H9 (cell line): Measurements from ENCODE around the gene NSUN2. TPM values are rescaled to one million over a fixed set of nuclear protein-coding genes. Genes with fewer than 3 reads are reported as not detected.

ENCODE experiments used
- DNase-seq: peaks from one replicate; pipeline ENCODE4 v3.0.0-alpha.2; 2017
- H2AFZ ChIP-seq: one replicate; pipeline ENCODE4 v1.6.1; 2013; ENCODE audit warnings: mild to moderate bottlenecking, low read length, control low read depth, moderate library complexity
- H2AK5ac ChIP-seq: 2 replicates; pipeline ENCODE4 v1.6.1; 2013; ENCODE audit warnings: low read length, control low read depth, mixed read lengths; ENCODE audit not compliant: insufficient read length
- H2BK120ac ChIP-seq: one replicate; pipeline ENCODE4 v1.6.1; 2013; ENCODE audit warnings: low read depth, mild to moderate bottlenecking, low read length, control low read depth, inconsistent platforms; ENCODE audit not compliant: poor library complexity, severe bottlenecking
- H2BK12ac ChIP-seq: 2 replicates; pipeline ENCODE4 v1.6.1; 2013; ENCODE audit warnings: low read length, control low read depth, mixed read lengths, low read depth; ENCODE audit not compliant: insufficient read length
- H2BK15ac ChIP-seq: 2 replicates; pipeline ENCODE4 v1.6.1; 2013; ENCODE audit warnings: low read depth, low read length, control low read depth
- H2BK20ac ChIP-seq: one replicate; pipeline ENCODE4 v1.6.1; 2013; ENCODE audit warnings: low read depth, mild to moderate bottlenecking, low read length, control low read depth, inconsistent platforms; ENCODE audit not compliant: poor library complexity, severe bottlenecking
- H2BK5ac ChIP-seq: 2 replicates; pipeline ENCODE4 v1.6.1; 2013; ENCODE audit warnings: low read length, control low read depth, mixed read lengths; ENCODE audit not compliant: insufficient read length
- H3K14ac ChIP-seq: 2 replicates; pipeline ENCODE4 v1.6.1; 2013; ENCODE audit warnings: low read length, control low read depth; ENCODE audit not compliant: insufficient read depth
- H3K18ac ChIP-seq: 2 replicates; pipeline ENCODE4 v1.6.1; 2013; ENCODE audit warnings: low read depth, mild to moderate bottlenecking, mixed read lengths, low read length, control low read depth; ENCODE audit not compliant: insufficient read length
- H3K23ac ChIP-seq: 2 replicates; pipeline ENCODE4 v1.6.1; 2013; ENCODE audit warnings: low read length, control low read depth, mixed read lengths, low read depth; ENCODE audit not compliant: insufficient read length
- H3K23me2 ChIP-seq: 2 replicates; pipeline ENCODE4 v1.6.1; 2013; ENCODE audit warnings: low read depth, mild to moderate bottlenecking, mixed read lengths, low read length, control low read depth; ENCODE audit not compliant: insufficient read length, poor library complexity, severe bottlenecking
- H3K27ac ChIP-seq: 2 replicates; pipeline ENCODE4 v1.5.1; 2013; ENCODE audit warnings: low read length, control low read depth, mixed read lengths, low read depth; ENCODE audit not compliant: insufficient read length
- H3K27me3 ChIP-seq: 2 replicates; pipeline ENCODE4 v1.6.1; 2013; ENCODE audit warnings: low read length, control low read depth, inconsistent platforms; ENCODE audit not compliant: insufficient read depth
- H3K4ac ChIP-seq: 2 replicates; pipeline ENCODE4 v1.6.1; 2013; ENCODE audit warnings: low read depth, mild to moderate bottlenecking, control low read depth, inconsistent platforms, low read length, moderate library complexity
- H3K4me1 ChIP-seq: 2 replicates; pipeline ENCODE4 v1.6.1; 2013; ENCODE audit warnings: low read length, control low read depth, inconsistent platforms; ENCODE audit not compliant: insufficient read depth
- H3K4me2 ChIP-seq: 2 replicates; pipeline ENCODE4 v1.6.1; 2013; ENCODE audit warnings: low read length, control low read depth, mixed read lengths; ENCODE audit not compliant: insufficient read length, insufficient read depth
- H3K56ac ChIP-seq: 2 replicates; pipeline ENCODE4 v1.6.1; 2013; ENCODE audit warnings: low read depth, mild to moderate bottlenecking, mixed read lengths, low read length, control low read depth; ENCODE audit not compliant: insufficient read length
- H3K79me1 ChIP-seq: 2 replicates; pipeline ENCODE4 v1.6.1; 2013; ENCODE audit warnings: low read depth, mild to moderate bottlenecking, moderate library complexity, low read length, control low read depth, inconsistent platforms; ENCODE audit not compliant: insufficient read depth, poor library complexity, severe bottlenecking
- H3K79me2 ChIP-seq: 2 replicates; pipeline ENCODE4 v1.6.1; 2013; ENCODE audit warnings: low read length, control low read depth, inconsistent platforms; ENCODE audit not compliant: insufficient read depth
- H3K9ac ChIP-seq: 2 replicates; pipeline ENCODE4 v1.6.1; 2013; ENCODE audit warnings: low read length, control low read depth, mixed read lengths; ENCODE audit not compliant: insufficient read length; ENCODE audit errors: extremely low read depth
- H3K9me3 ChIP-seq: one replicate; pipeline ENCODE4 v1.6.1; 2013; ENCODE audit warnings: low read depth, low read length, inconsistent platforms; ENCODE audit not compliant: control insufficient read depth
- H3T11ph ChIP-seq: one replicate; pipeline ENCODE4 v1.6.1; 2013; ENCODE audit warnings: mild to moderate bottlenecking, low read length, control low read depth, inconsistent platforms
- H4K20me1 ChIP-seq: one replicate; pipeline ENCODE4 v1.6.1; 2013; ENCODE audit not compliant: control insufficient read depth, insufficient read length, insufficient read depth
- H4K5ac ChIP-seq: 2 replicates; pipeline ENCODE4 v1.6.1; 2013; ENCODE audit warnings: low read depth, mild to moderate bottlenecking, mixed read lengths, low read length, control low read depth; ENCODE audit not compliant: insufficient read length
- H4K8ac ChIP-seq: replicated peaks from 2 replicates; pipeline ENCODE4 v1.6.1; 2013; ENCODE audit warnings: low read length, control low read depth, mixed read lengths, low read depth; ENCODE audit not compliant: insufficient read length
- H4K91ac ChIP-seq: 2 replicates; pipeline ENCODE4 v1.6.1; 2013; ENCODE audit warnings: low read depth, mild to moderate bottlenecking, moderate library complexity, mixed read lengths, low read length, control low read depth; ENCODE audit not compliant: insufficient read length
- H3K27ac Mint-ChIP-seq, 3 experiments: 2 replicates in 2 of 3; 3 replicates in 1 of 3; pipeline ENCODE4 v1.8.0; 2020 to 2021; ENCODE audit warnings: mixed read lengths in 3 of 3, mild to moderate bottlenecking in 1 of 3, moderate library complexity in 1 of 3
- H3K27me3 Mint-ChIP-seq: 2 replicates; pipeline ENCODE4 v1.8.0; 2021; ENCODE audit warnings: low read depth, mild to moderate bottlenecking, moderate library complexity, mixed read lengths
- H3K36me3 Mint-ChIP-seq, 3 experiments: 2 replicates in 2 of 3; 3 replicates in 1 of 3; pipeline ENCODE4 v1.8.0; 2020 to 2021; ENCODE audit warnings: low read depth in 3 of 3, mixed read lengths in 3 of 3; ENCODE audit not compliant: insufficient read depth in 1 of 3
- H3K4me1 Mint-ChIP-seq, 2 experiments: 2 replicates each; pipeline ENCODE4 v1.8.0; 2020; ENCODE audit warnings: mixed read lengths in 2 of 2
- H3K4me3 Mint-ChIP-seq, 2 experiments: 2 replicates in 1 of 2; 3 replicates in 1 of 2; pipeline ENCODE4 v1.8.0; 2020 to 2021; ENCODE audit warnings: mild to moderate bottlenecking in 2 of 2, mixed read lengths in 2 of 2, moderate library complexity in 1 of 2
- H3K9me3 Mint-ChIP-seq, 2 experiments: 2 replicates in 1 of 2; 3 replicates in 1 of 2; pipeline ENCODE4 v1.8.0; 2020; ENCODE audit warnings: mild to moderate bottlenecking in 2 of 2, mixed read lengths in 2 of 2, moderate library complexity in 1 of 2
- WGBS: extraction: QIAGEN DNeasy Blood & Tissue Kit; methylation state at CpG from one replicate; pipeline ENCODE4 v1.1.7; 2013; ENCODE audit warnings: missing lambda C conversion rate, low lambda C conversion rate, mixed read lengths; ENCODE audit not compliant: insufficient read length; ENCODE audit errors: extremely low coverage; 5-methylcytosine and 5-hydroxymethylcytosine counted together
- total RNA-seq: library from RNA; stranded (reverse); gene quantifications from 2 replicates; pipeline ENCODE4 v1.2.1, GENCODE V29; 2021
- TF ChIP-seq, protein P1 (sequence below): fragments of 200-600 bp; sonication (generic); conservative IDR thresholded peaks from 3 replicates; pipeline ENCODE4 v1.8.0; 2021; ENCODE audit warnings: antibody characterized with exemption, mild to moderate bottlenecking

Gene NSUN2
- total RNA-seq, 1 experiment from 2014 or later: 115 TPM

DNA sequence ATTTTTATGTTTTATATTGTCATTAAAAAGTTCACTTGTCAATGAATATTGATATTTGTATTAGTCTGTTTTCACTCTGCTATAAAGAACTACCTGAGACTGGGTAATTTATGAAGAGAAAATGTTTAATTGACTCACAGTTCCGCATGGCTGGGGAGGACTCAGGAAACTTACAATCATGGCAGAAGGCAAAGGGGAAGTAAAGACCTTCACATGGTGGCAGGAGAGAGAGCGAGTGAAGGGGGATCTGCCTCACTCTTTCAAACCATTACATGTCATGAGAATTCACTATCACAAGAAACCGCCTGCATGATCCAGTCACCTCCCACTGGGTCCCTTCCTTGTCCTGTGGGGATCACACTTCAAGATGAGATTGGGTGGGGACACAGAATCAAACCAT is 27.8 kb upstream of the NSUN2 start:
- Histone ChIP-seq H2BK20ac (no peak overlapping the region), H3T11ph (no peak overlapping the region), H2BK15ac (no peak overlapping the region), H2BK120ac (no peak overlapping the region), H3K4me1 (peaks cover 3% of the 10 kb centered on the region; the same call in 1 of the 2 replicates), H3K27ac (no peak overlapping the region), H4K8ac (no peak overlapping the region), H3K4ac (no peak overlapping the region), H2BK12ac (no peak overlapping the region), H2BK5ac (no peak overlapping the region), H4K20me1 (no peaks in the 10 kb centered on the region), H4K5ac (no peak overlapping the region), H3K4me2 (no peak overlapping the region), H3K56ac (no peak overlapping the region), H2AK5ac (no peak overlapping the region), H3K79me2 (no peaks in the 10 kb centered on the region), H3K18ac (no peak overlapping the region), H3K14ac (no peak overlapping the region), H3K27me3 (no peaks in the 10 kb centered on the region), H3K23me2 (no peaks in the 10 kb centered on the region), H3K9ac (no peak overlapping the region), H3K79me1 (no peaks in the 10 kb centered on the region), H3K23ac (no peak overlapping the region), H3K9me3 (no peaks in the 10 kb centered on the region), H2AFZ (no peak overlapping the region), H4K91ac (no peak overlapping the region)
- Mint-ChIP-seq H3K4me3 (no peak overlapping the region), H3K27me3 (no peaks in the 10 kb centered on the region), H3K36me3 (peaks cover 25 to 41% (median 27%) of the 10 kb centered on the region in 3 experiments), H3K4me1 (peaks cover 3 to 4% of the 10 kb centered on the region in 2 experiments; a peak in 3 of 4 replicates), H3K9me3 (peaks cover 0 to 2% of the 10 kb centered on the region in 2 experiments; a peak in 1 of 5 replicates), H3K27ac (no peak overlapping the region; a peak in 2 of 7 replicates)
- TF ChIP-seq, protein P1, sequence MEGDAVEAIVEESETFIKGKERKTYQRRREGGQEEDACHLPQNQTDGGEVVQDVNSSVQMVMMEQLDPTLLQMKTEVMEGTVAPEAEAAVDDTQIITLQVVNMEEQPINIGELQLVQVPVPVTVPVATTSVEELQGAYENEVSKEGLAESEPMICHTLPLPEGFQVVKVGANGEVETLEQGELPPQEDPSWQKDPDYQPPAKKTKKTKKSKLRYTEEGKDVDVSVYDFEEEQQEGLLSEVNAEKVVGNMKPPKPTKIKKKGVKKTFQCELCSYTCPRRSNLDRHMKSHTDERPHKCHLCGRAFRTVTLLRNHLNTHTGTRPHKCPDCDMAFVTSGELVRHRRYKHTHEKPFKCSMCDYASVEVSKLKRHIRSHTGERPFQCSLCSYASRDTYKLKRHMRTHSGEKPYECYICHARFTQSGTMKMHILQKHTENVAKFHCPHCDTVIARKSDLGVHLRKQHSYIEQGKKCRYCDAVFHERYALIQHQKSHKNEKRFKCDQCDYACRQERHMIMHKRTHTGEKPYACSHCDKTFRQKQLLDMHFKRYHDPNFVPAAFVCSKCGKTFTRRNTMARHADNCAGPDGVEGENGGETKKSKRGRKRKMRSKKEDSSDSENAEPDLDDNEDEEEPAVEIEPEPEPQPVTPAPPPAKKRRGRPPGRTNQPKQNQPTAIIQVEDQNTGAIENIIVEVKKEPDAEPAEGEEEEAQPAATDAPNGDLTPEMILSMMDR: no peak
- WGBS: no CpG with 5 or more reads among the region's 3 CpGs
- DNase-seq: no peak
